Osteoblast (primary cell): ENCODE results near the gene KRT17. TPM values are rescaled to one million over a fixed set of nuclear protein-coding genes. Genes with fewer than 3 reads are reported as not detected.
"Not testable (repeated sequence)": the region's sequence is repeated elsewhere in the genome, so short reads cannot be mapped to it uniquely, and the experiment has no call there.

Experiments
- DNase-seq: peaks from one replicate; pipeline ENCODE4 v3.0.0; 2011; ENCODE audit warnings: low spot score, mixed read lengths; ENCODE audit not compliant: insufficient read length; ENCODE audit errors: missing footprints
- H2AFZ ChIP-seq: 2 replicates; pipeline ENCODE4 v1.6.0; 2011; ENCODE audit warnings: mild to moderate bottlenecking, low read length
- H3K27ac ChIP-seq: 2 replicates; pipeline ENCODE4 v1.5.1; 2011; ENCODE audit warnings: mild to moderate bottlenecking, low read depth, low read length, moderate library complexity
- H3K27me3 ChIP-seq: 2 replicates; pipeline ENCODE4 v1.6.0; 2012; ENCODE audit warnings: mild to moderate bottlenecking, control low read depth, inconsistent platforms, low read length, moderate library complexity; ENCODE audit not compliant: insufficient read depth
- H3K36me3 ChIP-seq: 2 replicates; pipeline ENCODE4 v1.5.1; 2011; ENCODE audit warnings: mild to moderate bottlenecking, low read length, control low read depth, moderate library complexity; ENCODE audit not compliant: insufficient read depth
- H3K4me1 ChIP-seq: 2 replicates; pipeline ENCODE4 v1.5.1; 2011; ENCODE audit warnings: mild to moderate bottlenecking, low read length, control low read depth, moderate library complexity; ENCODE audit not compliant: insufficient read depth
- H3K4me2 ChIP-seq: 2 replicates; pipeline ENCODE4 v1.6.0; 2011; ENCODE audit warnings: mild to moderate bottlenecking, low read length; ENCODE audit not compliant: insufficient read depth
- H3K4me3 ChIP-seq: fragments of 200-600 bp; sonication (generic); 3 replicates; pipeline ENCODE4 v1.5.1; 2012; ENCODE audit warnings: mild to moderate bottlenecking, low read length, inconsistent platforms; ENCODE audit not compliant: insufficient read depth
- H3K79me2 ChIP-seq: 2 replicates; pipeline ENCODE4 v1.6.0; 2012; ENCODE audit warnings: mild to moderate bottlenecking, low read length, control low read depth, inconsistent platforms; ENCODE audit not compliant: insufficient read depth
- H3K9me3 ChIP-seq: 2 replicates; pipeline ENCODE4 v1.5.1; 2011; ENCODE audit warnings: low read depth, low read length, control low read depth
- H4K20me1 ChIP-seq: 2 replicates; pipeline ENCODE4 v1.6.0; 2012; ENCODE audit warnings: mild to moderate bottlenecking, low read length, control low read depth; ENCODE audit not compliant: insufficient read depth
- CTCF ChIP-seq: IDR thresholded peaks from 2 replicates; pipeline ENCODE4 v1.5.1; 2011; ENCODE audit warnings: mild to moderate bottlenecking, low read depth, low read length, moderate library complexity; ENCODE audit errors: extremely low read depth
- total RNA-seq: library from RNA; depleted of rRNA; stranded (reverse); fragments of >200 nt; gene quantifications from 2 replicates; pipeline ENCODE4 v1.2.3, GENCODE V29; 2012

Gene KRT17
- total RNA-seq, 1 donor = 4.3 TPM

- Histone ChIP-seq H3K27ac (no peak overlapping the region), H3K27me3 (peaks cover 6% of the 10 kb centered on the region), H3K4me2 (no peak overlapping the region), H3K79me2 (no peaks in the 10 kb centered on the region), H4K20me1 (no peaks in the 10 kb centered on the region), H3K36me3 (no peaks in the 10 kb centered on the region), H3K4me1 (peaks cover 8% of the 10 kb centered on the region), H3K9me3 (peaks cover 5% of the 10 kb centered on the region), H3K4me3 (no peak overlapping the region), H2AFZ (no peak overlapping the region)
- no peak for DNase-seq
- no peak for TF ChIP-seq CTCF
These were observed 13.3 kb downstream of the KRT17 start for GRCh38 chr17:41610965-41611640.

GRCh38 chr17:41610061-41610517, 14.3 kb downstream of the KRT17 start:
- H3K9me3 ChIP-seq, H3K36me3 ChIP-seq, H3K4me3 ChIP-seq, H4K20me1 ChIP-seq, H2AFZ ChIP-seq, H3K4me2 ChIP-seq, H3K79me2 ChIP-seq, H3K4me1 ChIP-seq, H3K27me3 ChIP-seq, H3K27ac ChIP-seq, DNase-seq: not testable (repeated sequence)
- TF ChIP-seq CTCF = peak; percentile 30

- not testable (repeated sequence) for H3K4me1 ChIP-seq, H3K9me3 ChIP-seq, H3K79me2 ChIP-seq, H3K4me3 ChIP-seq, H3K27ac ChIP-seq, H4K20me1 ChIP-seq, DNase-seq, H3K4me2 ChIP-seq, H2AFZ ChIP-seq, H3K36me3 ChIP-seq
- peaks cover 14% of the 10 kb centered on the region for H3K27me3 ChIP-seq
These were observed 17.4 kb downstream of the KRT17 start for GRCh38 chr17:41606930-41607329.

- Histone ChIP-seq H3K27me3 (peaks cover 8% of the 10 kb centered on the region), H3K4me1 (no peaks in the 10 kb centered on the region), H3K27ac (no peak overlapping the region), H3K9me3 (peaks cover 5% of the 10 kb centered on the region), H3K79me2 (no peaks in the 10 kb centered on the region), H3K4me3 (no peak overlapping the region), H2AFZ (no peak overlapping the region), H4K20me1 (no peaks in the 10 kb centered on the region), H3K4me2 (no peak overlapping the region), H3K36me3 (no peaks in the 10 kb centered on the region)
- no peak for DNase-seq
- no peak for TF ChIP-seq CTCF
These were observed 21.9 kb downstream of the KRT17 start for GRCh38 chr17:41602524-41602923.
